HCT116 (cell line): ENCODE data around the gene RNF121. TPM values are rescaled to one million over a fixed set of nuclear protein-coding genes. Genes with fewer than 3 reads are reported as not detected.
A peak's percentile ranks its signal among the peaks of the same experiment; 100 is the strongest.

ENCODE experiments used
- ATAC-seq: fragments of 200-7000 bp; cut with Tn5 transposase; 2 replicates; pipeline ENCODE4 v1.9.1; 2020; ENCODE audit warnings: mild to moderate bottlenecking, moderate library complexity
- BruUV-seq: library from RNA; stranded (reverse); fragments of 400-500 nt; replicated peaks from 2 replicates; lab custom pipeline; 2021; lab: Mats Ljungman, UMichigan
- CTCF ChIA-PET: fragments of 300-600 bp; sonication (Branson Sonifier 250); formaldehyde crosslinking; loops from one replicate; lab custom pipeline; 2021; ENCODE audit warnings: antibody characterized with exemption; lab: Charles Lee
- POLR2A ChIA-PET: fragments of 300-600, 350-600 bp; sonication (Branson Sonifier 250); formaldehyde crosslinking; loops from one replicate; lab custom pipeline; 2021; ENCODE audit warnings: antibody characterized with exemption; lab: Charles Lee
- RAD21 ChIA-PET, 2 experiments: fragments of 300-600 bp; sonication (Branson Sonifier 250); formaldehyde crosslinking; loops; one replicate each; lab custom pipeline; 2023; ENCODE audit warnings: low total read pairs in 2 of 2; ENCODE audit not compliant: uncharacterized antibody in 2 of 2, unreplicated experiment in 2 of 2, low non-redundant PET in 1 of 2; lab: Charles Lee
- DNase-seq: peaks from one replicate; pipeline ENCODE4 v3.0.0-alpha.2; 2010; ENCODE audit warnings: low read depth, low spot score
- H2AFZ ChIP-seq: fragments of 200-600 bp; shearing (Covaris generic), sonication (generic); 2 replicates; pipeline ENCODE4 v1.6.1; 2017; ENCODE audit warnings: low read depth, mixed run types, mixed read lengths, antibody characterized with exemption, low read length; ENCODE audit not compliant: poor library complexity, severe bottlenecking
- H3K27ac ChIP-seq: 2 replicates; pipeline ENCODE4 v1.5.1; 2012; ENCODE audit warnings: low read depth, low read length
- H3K27me3 ChIP-seq: fragments of 200-600 bp; sonication (generic); 2 replicates; pipeline ENCODE4 v1.6.1; 2016; ENCODE audit warnings: mixed run types, low read length, mixed read lengths; ENCODE audit not compliant: insufficient read depth
- H3K36me3 ChIP-seq, 2 experiments: fragments of 200-500 bp in 1 of 2; fragments of 200-600 bp in 1 of 2; sonication (Bioruptor generic) in 1 of 2; sonication (generic) in 1 of 2; 2 replicates each; pipeline versions ENCODE4 v1.5.1 to v1.6.1; 2014 to 2016; ENCODE audit warnings: low read length in 2 of 2, inconsistent platforms in 1 of 2, mixed read lengths in 1 of 2, mixed run types in 1 of 2; ENCODE audit not compliant: insufficient read depth in 2 of 2, control insufficient read depth in 1 of 2
- H3K4me1 ChIP-seq, 2 experiments: fragments of 200-600 bp in 1 of 2; sonication (generic) in 1 of 2; 2 replicates each; pipeline versions ENCODE4 v1.5.1 to v1.6.1; 2012 to 2017; ENCODE audit warnings: low read length in 2 of 2, inconsistent platforms in 1 of 2, mild to moderate bottlenecking in 1 of 2, mixed read lengths in 1 of 2, mixed run types in 1 of 2, moderate library complexity in 1 of 2; ENCODE audit not compliant: insufficient read depth in 2 of 2, control insufficient read depth in 1 of 2
- H3K4me2 ChIP-seq: fragments of 200-600 bp; sonication (generic); 2 replicates; pipeline ENCODE4 v1.6.1; 2017; ENCODE audit warnings: mixed run types, low read length, mixed read lengths
- H3K4me3 ChIP-seq, 2 experiments: fragments of 200-600 bp in 1 of 2; sonication (generic) in 1 of 2; replicated peaks in 1 of 2; 2 replicates each; pipeline ENCODE4 v1.5.1; 2011 to 2016; ENCODE audit warnings: low read length in 2 of 2, control low read depth in 1 of 2, low read depth in 1 of 2, mild to moderate bottlenecking in 1 of 2, mixed read lengths in 1 of 2, mixed run types in 1 of 2
- H3K79me2 ChIP-seq: fragments of 200-600 bp; sonication (generic); 2 replicates; pipeline ENCODE4 v1.6.1; 2017; ENCODE audit warnings: mild to moderate bottlenecking, mixed run types, low read length, moderate library complexity, mixed read lengths; ENCODE audit not compliant: insufficient read depth
- H3K9ac ChIP-seq: fragments of 200-600 bp; sonication (generic); 2 replicates; pipeline ENCODE4 v1.6.1; 2016; ENCODE audit warnings: low read length, mixed read lengths
- H3K9me2 ChIP-seq: fragments of 200-600 bp; sonication (generic), shearing (Covaris generic); 2 replicates; pipeline ENCODE4 v1.6.1; 2017; ENCODE audit warnings: mixed run types, mild to moderate bottlenecking, moderate library complexity; ENCODE audit not compliant: insufficient read depth
- H3K9me3 ChIP-seq, 2 experiments: fragments of 200-500 bp in 1 of 2; fragments of 200-600 bp in 1 of 2; sonication (Bioruptor generic) in 1 of 2; sonication (generic) in 1 of 2; 2 replicates each; pipeline ENCODE4 v1.6.1; 2014 to 2017; ENCODE audit warnings: low read length in 2 of 2, mixed read lengths in 2 of 2, inconsistent platforms in 1 of 2, low read depth in 1 of 2, mild to moderate bottlenecking in 1 of 2, mixed run types in 1 of 2, moderate library complexity in 1 of 2; ENCODE audit not compliant: control insufficient read depth in 1 of 2, insufficient read depth in 1 of 2
- H4K20me1 ChIP-seq: fragments of 200-600 bp; sonication (generic), shearing (Covaris generic); 2 replicates; pipeline ENCODE4 v1.6.1; 2017; ENCODE audit warnings: mixed run types, mild to moderate bottlenecking, moderate library complexity; ENCODE audit not compliant: insufficient read depth
- ATF3 ChIP-seq: IDR thresholded peaks from 2 replicates; pipeline ENCODE4 v1.6.1; 2012
- EZH2 ChIP-seq: fragments of 200-600 bp; sonication (generic); IDR thresholded peaks from 2 replicates; pipeline ENCODE4 v1.6.1; 2017; ENCODE audit warnings: antibody characterized with exemption, mixed run types
- JUND ChIP-seq: IDR thresholded peaks from 2 replicates; pipeline ENCODE4 v1.6.1; 2012
- POLR2A ChIP-seq: IDR thresholded peaks from 2 replicates; pipeline ENCODE4 v1.7.0; 2011; ENCODE audit warnings: borderline replicate concordance; ENCODE audit not compliant: insufficient read depth, insufficient read length; ENCODE audit errors: extremely low read depth
- RAD21 ChIP-seq: IDR thresholded peaks from 2 replicates; pipeline ENCODE4 v1.6.1; 2012; ENCODE audit warnings: low read depth, mild to moderate bottlenecking
- ZFX ChIP-seq: fragments of 450-650 bp; IDR thresholded peaks from 2 replicates; pipeline ENCODE4 v1.6.1; 2017
- intact Hi-C: fragments of 100-400 bp; cut with micrococcal nuclease; formaldehyde crosslinking; loops from 2 replicates; pipeline ENCODE4 v1.10.0; 2022
- total RNA-seq: library from RNA; stranded (reverse); gene quantifications from one replicate; pipeline ENCODE4 v1.2.1, GENCODE V29; 2021; ENCODE audit not compliant: unreplicated experiment

RNF121 gene
- total RNA-seq, 1 experiment from 2014 or later, result 24.5 TPM

- POLR2A ChIA-PET, result no interaction called here
- ATAC-seq (no peak), DNase-seq (no peak)
- Histone ChIP-seq H3K9me2 (no peaks in the 10 kb centered on the region), H2AFZ (no peak overlapping the region), H4K20me1 (no peaks in the 10 kb centered on the region), H3K4me2 (no peak overlapping the region), H3K36me3 (peaks cover 0 to 8% of the 10 kb centered on the region in 2 experiments; a peak in 1 of 4 replicates), H3K9ac (no peak overlapping the region), H3K4me1 (no peaks in the 10 kb centered on the region), H3K4me3 (no peak overlapping the region), H3K9me3 (no peaks in the 10 kb centered on the region), H3K27ac (no peak overlapping the region), H3K79me2 (no peaks in the 10 kb centered on the region; the same call in 1 of the 2 replicates), H3K27me3 (no peaks in the 10 kb centered on the region)
- RAD21 ChIA-PET, result no interaction called here
- no peak for TF ChIP-seq ZFX
- CTCF ChIA-PET, result no interaction called here
- BruUV-seq, result no TSS peak
- intact Hi-C loops, result no loop called here
These were observed 63.4 kb downstream of the RNF121 start for GRCh38 chr11:71992136-71992730.

GRCh38 chr11:71994786-71995185, 65.9 kb downstream of the RNF121 start:
- Histone ChIP-seq H3K4me2 (no peak overlapping the region), H4K20me1 (no peaks in the 10 kb centered on the region), H3K9me2 (no peaks in the 10 kb centered on the region), H3K27me3 (no peaks in the 10 kb centered on the region), H3K36me3 (peaks cover 0 to 8% of the 10 kb centered on the region in 2 experiments; a peak in 2 of 4 replicates), H3K4me1 (no peaks in the 10 kb centered on the region), H3K4me3 (no peak overlapping the region), H3K27ac (no peak overlapping the region), H2AFZ (no peak overlapping the region), H3K9ac (no peak overlapping the region), H3K79me2 (no peaks in the 10 kb centered on the region), H3K9me3 (no peaks in the 10 kb centered on the region)
- ATAC-seq, result no peak
- ChIA-PET CTCF (no interaction called here), POLR2A (no interaction called here), RAD21 (no interaction called here)
- intact Hi-C loops, result no loop called here
- BruUV-seq, result no TSS peak
- DNase-seq, result no peak
- TF ChIP-seq ATF3 (no peak), RAD21 (peak; percentile 17; the same call in 1 of the 2 replicates), JUND (no peak), POLR2A (no peak), EZH2 (no peak)
